IPS-18a (cell line): ENCODE measurements around the gene GABRR1.

Experiments used
- H3K27ac ChIP-seq: one replicate; pipeline ENCODE4 v1.5.1; 2013; ENCODE audit warnings: low read length
- H3K27me3 ChIP-seq: one replicate; pipeline ENCODE4 v1.6.1; 2013; ENCODE audit warnings: mild to moderate bottlenecking, low read length; ENCODE audit not compliant: control insufficient read depth, insufficient read depth
- H3K36me3 ChIP-seq: one replicate; pipeline ENCODE4 v1.6.1; 2013; ENCODE audit warnings: low read depth, low read length; ENCODE audit not compliant: control insufficient read depth
- H3K4me1 ChIP-seq: one replicate; pipeline ENCODE4 v1.6.1; 2013; ENCODE audit warnings: low read depth, low read length; ENCODE audit not compliant: control insufficient read depth
- H3K4me3 ChIP-seq: one replicate; pipeline ENCODE4 v1.5.1; 2013; ENCODE audit warnings: low read length
- H3K9ac ChIP-seq: one replicate; pipeline ENCODE4 v1.6.1; 2013; ENCODE audit warnings: mild to moderate bottlenecking, low read length, moderate library complexity
- H3K9me3 ChIP-seq: one replicate; pipeline ENCODE4 v1.6.1; 2013; ENCODE audit warnings: low read depth, low read length; ENCODE audit not compliant: control insufficient read depth

The GABRR1 gene

GRCh38 chr6:89190741-89191140, 26.4 kb downstream of the GABRR1 start:
- H3K27me3 ChIP-seq: no peaks in the 10 kb centered on the region
- H3K9me3 ChIP-seq: peaks cover 3% of the 10 kb centered on the region
- no peaks in the 10 kb centered on the region for H3K36me3 ChIP-seq
- H3K4me3 ChIP-seq: no peak overlapping the region
- H3K4me1 ChIP-seq: peaks cover 14% of the 10 kb centered on the region
- H3K27ac ChIP-seq: no peak overlapping the region
- no peak overlapping the region for H3K9ac ChIP-seq

GRCh38 chr6:89187504-89187903, 29.7 kb downstream of the GABRR1 start:
- Histone ChIP-seq H3K9me3 (no peaks in the 10 kb centered on the region), H3K9ac (no peak overlapping the region), H3K27me3 (no peaks in the 10 kb centered on the region), H3K4me1 (peaks cover 14% of the 10 kb centered on the region), H3K27ac (no peak overlapping the region), H3K36me3 (no peaks in the 10 kb centered on the region), H3K4me3 (no peak overlapping the region)

- peaks cover 14% of the 10 kb centered on the region for H3K4me1 ChIP-seq
- no peaks in the 10 kb centered on the region for H3K36me3 ChIP-seq
- H3K4me3 ChIP-seq: no peak overlapping the region
- H3K27ac ChIP-seq: no peak overlapping the region
- no peaks in the 10 kb centered on the region for H3K9me3 ChIP-seq
- H3K9ac ChIP-seq: no peak overlapping the region
- no peaks in the 10 kb centered on the region for H3K27me3 ChIP-seq
These were observed 30.4 kb downstream of the GABRR1 start for GRCh38 chr6:89186762-89187161.

- H3K9ac ChIP-seq: no peak overlapping the region
- no peak overlapping the region for H3K4me3 ChIP-seq
- H3K36me3 ChIP-seq: no peaks in the 10 kb centered on the region
- no peaks in the 10 kb centered on the region for H3K27me3 ChIP-seq
- no peaks in the 10 kb centered on the region for H3K4me1 ChIP-seq
- H3K27ac ChIP-seq: no peak overlapping the region
- no peaks in the 10 kb centered on the region for H3K9me3 ChIP-seq
These were observed 32.8 kb downstream of the GABRR1 start for GRCh38 chr6:89184344-89184743.

- Histone ChIP-seq H3K27ac (no peak overlapping the region), H3K9me3 (no peaks in the 10 kb centered on the region), H3K27me3 (no peaks in the 10 kb centered on the region), H3K36me3 (no peaks in the 10 kb centered on the region), H3K4me1 (no peaks in the 10 kb centered on the region), H3K9ac (no peak overlapping the region), H3K4me3 (no peak overlapping the region)
These were observed 33.9 kb downstream of the GABRR1 start for GRCh38 chr6:89183294-89183693.

- no peaks in the 10 kb centered on the region for H3K9me3 ChIP-seq
- no peaks in the 10 kb centered on the region for H3K4me1 ChIP-seq
- H3K4me3 ChIP-seq: no peak overlapping the region
- H3K27ac ChIP-seq: no peak overlapping the region
- H3K27me3 ChIP-seq: no peaks in the 10 kb centered on the region
- no peaks in the 10 kb centered on the region for H3K36me3 ChIP-seq
- H3K9ac ChIP-seq: no peak overlapping the region
These were observed 36.2 kb downstream of the GABRR1 start for GRCh38 chr6:89180971-89181370.

- H3K36me3 ChIP-seq: no peaks in the 10 kb centered on the region
- H3K9me3 ChIP-seq: no peaks in the 10 kb centered on the region
- no peak overlapping the region for H3K4me3 ChIP-seq
- no peaks in the 10 kb centered on the region for H3K4me1 ChIP-seq
- no peaks in the 10 kb centered on the region for H3K27me3 ChIP-seq
- H3K27ac ChIP-seq: no peak overlapping the region
- no peak overlapping the region for H3K9ac ChIP-seq
These were observed 37.0 kb downstream of the GABRR1 start for GRCh38 chr6:89180112-89180511.

GRCh38 chr6:89173634-89174033, 43.5 kb downstream of the GABRR1 start:
- Histone ChIP-seq H3K9ac (no peak overlapping the region), H3K36me3 (no peaks in the 10 kb centered on the region), H3K27ac (no peak overlapping the region), H3K27me3 (no peaks in the 10 kb centered on the region), H3K9me3 (no peaks in the 10 kb centered on the region), H3K4me1 (no peaks in the 10 kb centered on the region), H3K4me3 (no peak overlapping the region)

- Histone ChIP-seq H3K27ac (no peak overlapping the region), H3K9ac (no peak overlapping the region), H3K9me3 (no peaks in the 10 kb centered on the region), H3K36me3 (no peaks in the 10 kb centered on the region), H3K4me1 (no peaks in the 10 kb centered on the region), H3K27me3 (no peaks in the 10 kb centered on the region), H3K4me3 (no peak overlapping the region)
These were observed 45.0 kb downstream of the GABRR1 start for GRCh38 chr6:89172131-89172530.

- Histone ChIP-seq H3K27ac (no peak overlapping the region), H3K4me1 (no peaks in the 10 kb centered on the region), H3K9ac (no peak overlapping the region), H3K27me3 (no peaks in the 10 kb centered on the region), H3K4me3 (no peak overlapping the region), H3K9me3 (no peaks in the 10 kb centered on the region), H3K36me3 (no peaks in the 10 kb centered on the region)
These were observed 55.1 kb downstream of the GABRR1 start for GRCh38 chr6:89162047-89162371.

- no peaks in the 10 kb centered on the region for H3K4me1 ChIP-seq
- no peak overlapping the region for H3K4me3 ChIP-seq
- no peak overlapping the region for H3K27ac ChIP-seq
- no peak overlapping the region for H3K9ac ChIP-seq
- no peaks in the 10 kb centered on the region for H3K27me3 ChIP-seq
- H3K9me3 ChIP-seq: no peaks in the 10 kb centered on the region
- H3K36me3 ChIP-seq: no peaks in the 10 kb centered on the region
These were observed 55.7 kb downstream of the GABRR1 start for GRCh38 chr6:89161326-89162046.

GRCh38 chr6:89160331-89161092, 56.6 kb downstream of the GABRR1 start:
- H3K9ac ChIP-seq: no peak overlapping the region
- H3K36me3 ChIP-seq: no peaks in the 10 kb centered on the region

More at GRCh38 chr6:89160331-89161092, 56.6 kb downstream of the GABRR1 start:
- H3K4me1 ChIP-seq: no peaks in the 10 kb centered on the region
- no peak overlapping the region for H3K27ac ChIP-seq
- no peaks in the 10 kb centered on the region for H3K27me3 ChIP-seq
- H3K9me3 ChIP-seq: no peaks in the 10 kb centered on the region
- H3K4me3 ChIP-seq: no peak overlapping the region
